ENCODE measurements around the gene SAMD5.

SAMD5 gene

GRCh38 chr6:147506704-147507114 lies 1.8 kb upstream of the SAMD5 start:
- no peaks in the 10 kb centered on the region for H3K36me3 ChIP-seq
- H3K27me3 ChIP-seq, result peaks cover 0 to 1% of the 10 kb centered on the region in 2 donors
- no peaks in the 10 kb centered on the region for H3K9me3 ChIP-seq
- peak overlapping the region in 1 of 2 donors; percentile 69 for H3K27ac ChIP-seq
- peaks cover 0 to 38% (median 17%) of the 10 kb centered on the region in 4 donors for H3K4me1 ChIP-seq
- intact Hi-C loops (cut with DNase I; ENCODE audit: low total_unique reads), result loop anchor here (5.0 kb wide), 1 partner anchor 661 kb away; no protein-coding TSS in a partner anchor
- TF ChIP-seq CTCF (IDR thresholded peaks at IDR 0.05), result peak; percentile 82 to 89
- DNase-seq, result peak; percentile 51 to 80
- H3K4me3 ChIP-seq, result peak overlapping the region; percentile 61 to 82

GRCh38 chr6:147507162-147508041 lies 1.1 kb upstream of the SAMD5 start:
- Histone ChIP-seq H3K36me3 (no peaks in the 10 kb centered on the region), H3K27me3 (no peaks in the 10 kb centered on the region), H3K9me3 (no peaks in the 10 kb centered on the region), H3K4me1 (peaks cover 0 to 38% (median 17%) of the 10 kb centered on the region in 4 donors), H3K4me3 (peak overlapping the region; percentile 61 to 82), H3K27ac (peak overlapping the region; percentile 69 to 71)
- intact Hi-C loops (cut with DNase I; ENCODE audit: low total_unique reads), result loop anchor here (5.0 kb wide), 1 partner anchor 660 kb away; no protein-coding TSS in a partner anchor
- peak in 1 of 2 donors; percentile 20 for DNase-seq
- no peak for TF ChIP-seq CTCF (IDR thresholded peaks at IDR 0.05)

GRCh38 chr6:147508866-147509608 lies 547 bp downstream of the SAMD5 start:
- peak in 1 of 2 experiments; percentile 12 for TF ChIP-seq CTCF (IDR thresholded peaks at IDR 0.05)
- Histone ChIP-seq H3K4me1 (peaks cover 0 to 38% (median 17%) of the 10 kb centered on the region in 4 donors), H3K9me3 (no peaks in the 10 kb centered on the region), H3K36me3 (no peaks in the 10 kb centered on the region), H3K27me3 (no peaks in the 10 kb centered on the region), H3K4me3 (peak overlapping the region; percentile 61 to 82), H3K27ac (peak overlapping the region; percentile 62 to 69)
- no peak for DNase-seq
- intact Hi-C loops (cut with DNase I; ENCODE audit: low total_unique reads), result loop anchor here (5.0 kb wide), 1 partner anchor 658 kb away; no protein-coding TSS in a partner anchor

- peak overlapping the region; percentile 61 to 82 for H3K4me3 ChIP-seq
- intact Hi-C loops (cut with DNase I; ENCODE audit: low total_unique reads), result loop anchor here (5.0 kb wide), 1 partner anchor 657 kb away; no protein-coding TSS in a partner anchor
Observed at GRCh38 chr6:147509891-147510290, 1.4 kb downstream of the SAMD5 start.

More at GRCh38 chr6:147509891-147510290, 1.4 kb downstream of the SAMD5 start:
- peak overlapping the region; percentile 62 to 69 for H3K27ac ChIP-seq
- H3K27me3 ChIP-seq, result no peaks in the 10 kb centered on the region
- no peaks in the 10 kb centered on the region for H3K9me3 ChIP-seq
- TF ChIP-seq CTCF (IDR thresholded peaks at IDR 0.05), result no peak
- DNase-seq, result no peak
- no peaks in the 10 kb centered on the region for H3K36me3 ChIP-seq
- peaks cover 0 to 44% (median 17%) of the 10 kb centered on the region in 4 donors for H3K4me1 ChIP-seq

Measured in tibial artery (tissue), 4 donors.